ENCODE results near the gene PLA2G6. TPM values are rescaled to one million over a fixed set of nuclear protein-coding genes. Genes with fewer than 3 reads are reported as not detected.

PLA2G6 gene
- total RNA-seq, 2 experiments from 2014 or later, result 48.8 to 50.2 TPM

- POLR2A ChIA-PET, result no interaction called here
- Mint-ChIP-seq H3K4me1 (ENCODE audit: low read depth) (peaks cover 8% of the 10 kb centered on the region), H3K36me3 (ENCODE audit: low read depth) (peaks cover 62% of the 10 kb centered on the region), H3K9me3 (no peaks in the 10 kb centered on the region), H3K27me3 (no peaks in the 10 kb centered on the region), H3K27ac (no peak overlapping the region), H3K4me3 (no peak overlapping the region)
- DNase-seq (no peak), ATAC-seq (ENCODE audit: poor library complexity) (no peak)
- CTCF ChIA-PET, result no interaction called here
- no peaks in the 10 kb centered on the region for H3K9me3 ChIP-seq (ENCODE audit: control insufficient read depth in 1 of 2, insufficient read depth in 1 of 2, low read length in 2 of 2)
- no peak overlapping the region for H3K4me3 ChIP-seq (ENCODE audit: low read length)
- no peaks in the 10 kb centered on the region for H3K27me3 ChIP-seq (ENCODE audit: control insufficient read depth in 1 of 2, insufficient read depth in 2 of 2, low read length in 2 of 2)
- no peak overlapping the region for H3K27ac ChIP-seq (ENCODE audit: low read depth in 1 of 2, low read length in 2 of 2)
- intact Hi-C loops (cut with DNase I, micrococcal nuclease), result no loop called here
- peaks cover 33% of the 10 kb centered on the region for H3K36me3 ChIP-seq (ENCODE audit: insufficient read depth, low read length)
- peaks cover 3% of the 10 kb centered on the region for H3K4me1 ChIP-seq (ENCODE audit: insufficient read depth, low read length)
- TF ChIP-seq, protein P1, sequence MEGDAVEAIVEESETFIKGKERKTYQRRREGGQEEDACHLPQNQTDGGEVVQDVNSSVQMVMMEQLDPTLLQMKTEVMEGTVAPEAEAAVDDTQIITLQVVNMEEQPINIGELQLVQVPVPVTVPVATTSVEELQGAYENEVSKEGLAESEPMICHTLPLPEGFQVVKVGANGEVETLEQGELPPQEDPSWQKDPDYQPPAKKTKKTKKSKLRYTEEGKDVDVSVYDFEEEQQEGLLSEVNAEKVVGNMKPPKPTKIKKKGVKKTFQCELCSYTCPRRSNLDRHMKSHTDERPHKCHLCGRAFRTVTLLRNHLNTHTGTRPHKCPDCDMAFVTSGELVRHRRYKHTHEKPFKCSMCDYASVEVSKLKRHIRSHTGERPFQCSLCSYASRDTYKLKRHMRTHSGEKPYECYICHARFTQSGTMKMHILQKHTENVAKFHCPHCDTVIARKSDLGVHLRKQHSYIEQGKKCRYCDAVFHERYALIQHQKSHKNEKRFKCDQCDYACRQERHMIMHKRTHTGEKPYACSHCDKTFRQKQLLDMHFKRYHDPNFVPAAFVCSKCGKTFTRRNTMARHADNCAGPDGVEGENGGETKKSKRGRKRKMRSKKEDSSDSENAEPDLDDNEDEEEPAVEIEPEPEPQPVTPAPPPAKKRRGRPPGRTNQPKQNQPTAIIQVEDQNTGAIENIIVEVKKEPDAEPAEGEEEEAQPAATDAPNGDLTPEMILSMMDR (IDR thresholded peaks at IDR 0.05), result no peak
Observed at GRCh38 chr22:38062791-38063190, 118.8 kb downstream of the PLA2G6 start.

Other genes starting within 250 kb of the PLA2G6 start
- gene C22orf23, start 228.2 kb downstream of the PLA2G6 start, total RNA-seq, result not detected
- 10 to 100 TPM; 20.2 to 21.1 TPM for gene POLR2F, start 228.1 kb downstream of the PLA2G6 start, total RNA-seq
- gene SOX10, start 197.3 kb downstream of the PLA2G6 start, total RNA-seq, result not detected
- 10 to 100 TPM; 21.2 to 25.6 TPM for gene PICK1, start 124.4 kb downstream of the PLA2G6 start, total RNA-seq
- gene SLC16A8, start 97.6 kb downstream of the PLA2G6 start, total RNA-seq, result not detected
- 1 to 10 TPM in 1 of 2 experiments, under 1 TPM in 1; 0.45 to 1.0 TPM for gene BAIAP2L2, start 71.1 kb downstream of the PLA2G6 start, total RNA-seq
- gene MAFF, start 20.2 kb upstream of the PLA2G6 start, total RNA-seq, result 10 to 100 TPM; 25.6 to 27.3 TPM
- gene TMEM184B, start 91.2 kb upstream of the PLA2G6 start, total RNA-seq, result 10 to 100 TPM; 49.3 to 50.1 TPM
- gene CSNK1E, start 135.6 kb upstream of the PLA2G6 start, total RNA-seq, result 100 to 1,000 TPM; 208 to 217 TPM

Measured in CD4-positive, alpha-beta T cell (primary cell).